Kidney (tissue), 14 donors: ENCODE measurements around the gene APOL2. TPM values are rescaled to one million over a fixed set of nuclear protein-coding genes. Genes with fewer than 3 reads are reported as not detected.

Experiments used
- DNase-seq, 5 donors: peaks; one replicate each; pipeline ENCODE4 v3.0.0-alpha.2; 2013 to 2020
- FAIRE-seq: peaks from 2 replicates; lab custom pipeline; 2012; peaks lifted over from hg19 to GRCh38; lab: Jason Lieb, UNC
- H3K27ac ChIP-seq, 2 donors: one replicate each; pipeline ENCODE4 v1.7.0; 2013; ENCODE audit warnings: low read depth in 2 of 2, low read length in 2 of 2, inconsistent platforms in 1 of 2
- H3K27me3 ChIP-seq: one replicate; pipeline ENCODE4 v1.7.1; 2013; ENCODE audit warnings: low read length, inconsistent platforms; ENCODE audit not compliant: control insufficient read depth, insufficient read depth
- H3K36me3 ChIP-seq, 3 donors: one replicate each; pipeline versions ENCODE4 v1.7.0 to v1.7.1; 2013; ENCODE audit warnings: low read length in 3 of 3, control low read depth in 1 of 3, inconsistent platforms in 1 of 3; ENCODE audit not compliant: insufficient read depth in 3 of 3, control insufficient read depth in 2 of 3
- H3K4me1 ChIP-seq, 3 donors: one replicate each; pipeline versions ENCODE4 v1.7.0 to v1.7.1; 2013; ENCODE audit warnings: low read length in 3 of 3, inconsistent platforms in 1 of 3, low read depth in 1 of 3; ENCODE audit not compliant: control insufficient read depth in 2 of 3, insufficient read depth in 2 of 3
- H3K4me3 ChIP-seq, 3 donors: one replicate each; pipeline versions ENCODE4 v1.7.0 to v1.8.1; 2013; ENCODE audit warnings: low read length in 3 of 3, control low read depth in 1 of 3, inconsistent platforms in 1 of 3
- H3K9ac ChIP-seq, 3 donors: one replicate each; pipeline versions ENCODE4 v1.7.0 to v1.7.1; 2013; ENCODE audit warnings: low read length in 3 of 3, control low read depth in 1 of 3, inconsistent platforms in 1 of 3
- H3K9me3 ChIP-seq, 3 donors: one replicate each; pipeline versions ENCODE4 v1.7.0 to v1.7.1; 2013; ENCODE audit warnings: low read length in 3 of 3, control low read depth in 1 of 3, inconsistent platforms in 1 of 3; ENCODE audit not compliant: control insufficient read depth in 2 of 3, insufficient read depth in 1 of 3
- CTCF ChIP-seq: IDR thresholded peaks from 3 replicates; pipeline ENCODE4 v1.5.1; 2012; ENCODE audit warnings: mild to moderate bottlenecking, moderate library complexity, borderline replicate concordance; ENCODE audit not compliant: insufficient read depth; ENCODE audit errors: extremely low read depth
- intact Hi-C: fragments of 100-400 bp; cut with DNase I; formaldehyde crosslinking; loops from one replicate; pipeline ENCODE4 v1.11.1; 2022
- polyA plus RNA-seq: library from polyadenylated mRNA; stranded (reverse); fragments of 350-450 nt; fragmentation: Illumina TruSeq; extraction: RNeasy Lipid Tissue Mini Kit (QIAGEN cat#74804); gene quantifications from one replicate; pipeline ENCODE4 v1.2.3, GENCODE V29; 2014; ENCODE audit warnings: low read depth, low replicate concordance; ENCODE audit not compliant: insufficient read depth
- total RNA-seq: library from RNA; stranded (reverse); fragmentation: NEBNext Ultra II Directional; extraction: Animal tissue kit (Norgen Biotek cat#: 25700); gene quantifications from one replicate; pipeline ENCODE4 v1.2.1, GENCODE V29; 2021
- donor health status: control.
- donor health status: control.
- donor health status: control.
- donor health status: control.
- donor health status: control.
- donor health status: DM: yes; HTN: yes; CAD: no.
- donor health status: Normal renal cell carcinoma (clear cell type).

The APOL2 gene
- total and polyA plus RNA-seq, 2 donors from 2014 or later: 34.8 to 48.8 TPM

DNA sequence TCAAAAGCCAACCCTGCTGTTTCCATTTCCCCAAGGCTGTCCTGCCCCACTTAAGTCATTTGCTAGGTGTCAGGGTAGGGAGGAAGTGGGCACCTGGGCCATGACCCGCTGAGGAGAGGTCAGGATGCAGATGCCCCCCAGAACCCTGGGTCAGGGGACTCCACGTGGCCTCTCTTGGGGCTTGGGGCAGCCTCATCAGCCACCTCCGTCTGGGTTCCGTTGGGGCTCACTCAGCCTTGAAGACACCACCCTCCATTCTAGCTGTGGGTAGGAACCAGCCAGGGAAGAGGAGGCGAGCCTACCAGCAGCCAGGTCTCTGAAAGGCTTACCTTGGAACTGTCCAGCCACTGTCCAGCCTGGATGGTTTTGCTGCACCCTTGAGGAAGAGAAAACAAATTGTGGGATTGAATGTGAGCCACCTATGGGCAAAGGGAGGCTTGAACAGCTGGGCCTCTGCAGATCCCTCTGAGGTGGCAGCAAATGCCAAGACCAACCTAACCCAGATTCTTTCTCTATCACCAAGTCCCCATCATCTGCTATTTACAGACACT, 40.3 kb downstream of the APOL2 start:
- Histone ChIP-seq H3K4me3 (no peak overlapping the region), H3K9ac (no peak overlapping the region), H3K27me3 (no peaks in the 10 kb centered on the region), H3K4me1 (peaks cover 7 to 28% (median 13%) of the 10 kb centered on the region in 3 donors), H3K27ac (no peak overlapping the region), H3K9me3 (no peaks in the 10 kb centered on the region), H3K36me3 (no peaks in the 10 kb centered on the region)
- DNase-seq: no peak
- intact Hi-C loops: no loop called here
- FAIRE-seq: no peak
- TF ChIP-seq CTCF: no peak

- FAIRE-seq: no peak
- Histone ChIP-seq H3K27ac (no peak overlapping the region), H3K27me3 (no peaks in the 10 kb centered on the region), H3K36me3 (no peaks in the 10 kb centered on the region), H3K4me1 (peaks cover 7 to 28% (median 17%) of the 10 kb centered on the region in 3 donors), H3K9ac (no peak overlapping the region), H3K9me3 (no peaks in the 10 kb centered on the region), H3K4me3 (no peak overlapping the region)
- no peak for TF ChIP-seq CTCF
- peak in 1 of 5 donors; percentile 36 for DNase-seq
- intact Hi-C loops: no loop called here
Measured at GRCh38 chr22:36198536-36198935, 40.8 kb downstream of the APOL2 start.

- no peak for FAIRE-seq
- no peak overlapping the region for H3K4me3 ChIP-seq
- no peak overlapping the region for H3K27ac ChIP-seq
- H3K4me1 ChIP-seq: peaks cover 5 to 27% (median 17%) of the 10 kb centered on the region in 3 donors
- no peaks in the 10 kb centered on the region for H3K36me3 ChIP-seq
- H3K27me3 ChIP-seq: no peaks in the 10 kb centered on the region
- peak in 4 of 5 donors; percentile 38 to 82 (median 66) for DNase-seq
- peak overlapping the region in 1 of 3 donors; percentile 34 for H3K9ac ChIP-seq
- no peak for TF ChIP-seq CTCF
- intact Hi-C loops: no loop called here
- no peaks in the 10 kb centered on the region for H3K9me3 ChIP-seq
Measured at GRCh38 chr22:36197514-36198146, 41.7 kb downstream of the APOL2 start.
